Trophoblast cell (in vitro differentiated cells and primary cell): ENCODE measurements around the gene CALCOCO1.
A peak's percentile ranks its signal among the peaks of the same experiment; 100 is the strongest.

Experiments
- DNase-seq, 2 donors: peaks; one replicate each; pipeline ENCODE4 v3.0.0-alpha.2; 2016
- H2AFZ ChIP-seq: 2 replicates; pipeline ENCODE4 v1.6.1; 2013; ENCODE audit warnings: low read length, moderate library complexity, mild to moderate bottlenecking; ENCODE audit not compliant: insufficient read depth, poor library complexity
- H2AK5ac ChIP-seq: 2 replicates; pipeline ENCODE4 v1.6.1; 2013; ENCODE audit warnings: mild to moderate bottlenecking, low read length
- H2BK120ac ChIP-seq: 2 replicates; pipeline ENCODE4 v1.6.1; 2013; ENCODE audit warnings: low read length, mild to moderate bottlenecking, moderate library complexity; ENCODE audit not compliant: insufficient read depth, poor library complexity
- H2BK12ac ChIP-seq: 2 replicates; pipeline ENCODE4 v1.6.1; 2013; ENCODE audit warnings: mild to moderate bottlenecking, low read length, moderate library complexity
- H2BK5ac ChIP-seq: 2 replicates; pipeline ENCODE4 v1.6.1; 2013; ENCODE audit warnings: low read length, low read depth, moderate library complexity, mild to moderate bottlenecking; ENCODE audit not compliant: poor library complexity
- H3K14ac ChIP-seq: 2 replicates; pipeline ENCODE4 v1.6.1; 2013; ENCODE audit warnings: mild to moderate bottlenecking, low read length
- H3K18ac ChIP-seq: 2 replicates; pipeline ENCODE4 v1.6.1; 2013; ENCODE audit warnings: mild to moderate bottlenecking, low read length
- H3K23ac ChIP-seq: 2 replicates; pipeline ENCODE4 v1.6.1; 2013; ENCODE audit warnings: low read length
- H3K27ac ChIP-seq: 2 replicates; pipeline ENCODE4 v1.5.1; 2013; ENCODE audit warnings: low read depth, mild to moderate bottlenecking, inconsistent platforms, low read length, moderate library complexity
- H3K27me3 ChIP-seq: 2 replicates; pipeline ENCODE4 v1.6.1; 2013; ENCODE audit warnings: inconsistent platforms, mild to moderate bottlenecking, low read length, moderate library complexity; ENCODE audit not compliant: insufficient read depth
- H3K36me3 ChIP-seq, 2 experiments: 1 replicate in 1 of 2; 2 replicates in 1 of 2; pipeline ENCODE4 v1.6.1; 2013; ENCODE audit warnings: low read length in 2 of 2, mild to moderate bottlenecking in 2 of 2, moderate library complexity in 1 of 2; ENCODE audit not compliant: insufficient read depth in 2 of 2, control insufficient read depth in 1 of 2
- H3K4ac ChIP-seq: 2 replicates; pipeline ENCODE4 v1.6.1; 2013; ENCODE audit warnings: low read depth, mild to moderate bottlenecking, low read length, moderate library complexity
- H3K4me1 ChIP-seq, 2 experiments: 1 replicate in 1 of 2; 2 replicates in 1 of 2; pipeline ENCODE4 v1.6.1; 2013; ENCODE audit warnings: low read length in 2 of 2, mild to moderate bottlenecking in 2 of 2, moderate library complexity in 1 of 2; ENCODE audit not compliant: insufficient read depth in 2 of 2, control insufficient read depth in 1 of 2
- H3K4me2 ChIP-seq: 2 replicates; pipeline ENCODE4 v1.6.1; 2013; ENCODE audit warnings: inconsistent platforms, mild to moderate bottlenecking, low read length, moderate library complexity
- H3K4me3 ChIP-seq: 2 replicates; pipeline ENCODE4 v1.5.1; 2013; ENCODE audit warnings: mild to moderate bottlenecking, low read depth, low read length, inconsistent platforms
- H3K79me1 ChIP-seq: one replicate; pipeline ENCODE4 v1.6.1; 2013; ENCODE audit warnings: low read length
- H3K79me2 ChIP-seq: 2 replicates; pipeline ENCODE4 v1.6.1; 2013; ENCODE audit warnings: low read length, mild to moderate bottlenecking; ENCODE audit not compliant: control insufficient read depth, insufficient read depth, poor library complexity
- H3K9ac ChIP-seq: 2 replicates; pipeline ENCODE4 v1.6.1; 2013; ENCODE audit warnings: mild to moderate bottlenecking, low read length
- H3K9me3 ChIP-seq: 2 replicates; pipeline ENCODE4 v1.6.1; 2013; ENCODE audit warnings: low read depth, mild to moderate bottlenecking, control low read depth, inconsistent platforms, low read length; ENCODE audit not compliant: insufficient read depth
- H4K12ac ChIP-seq: 2 replicates; pipeline ENCODE4 v1.6.1; 2013; ENCODE audit warnings: low read depth, mild to moderate bottlenecking, low read length, moderate library complexity
- H4K8ac ChIP-seq: 2 replicates; pipeline ENCODE4 v1.6.1; 2013; ENCODE audit warnings: low read depth, mild to moderate bottlenecking, low read length, moderate library complexity
- H4K91ac ChIP-seq: one replicate; pipeline ENCODE4 v1.6.1; 2013; ENCODE audit warnings: low read depth, mild to moderate bottlenecking, low read length, moderate library complexity
- WGBS: extraction: QIAGEN DNeasy Blood & Tissue Kit; methylation state at CpG from one replicate; pipeline ENCODE4 v1.1.7; 2013; ENCODE audit warnings: missing lambda C conversion rate; ENCODE audit not compliant: insufficient read length, insufficient coverage; ENCODE audit errors: extremely low coverage; 5-methylcytosine and 5-hydroxymethylcytosine counted together

CALCOCO1 gene

DNA sequence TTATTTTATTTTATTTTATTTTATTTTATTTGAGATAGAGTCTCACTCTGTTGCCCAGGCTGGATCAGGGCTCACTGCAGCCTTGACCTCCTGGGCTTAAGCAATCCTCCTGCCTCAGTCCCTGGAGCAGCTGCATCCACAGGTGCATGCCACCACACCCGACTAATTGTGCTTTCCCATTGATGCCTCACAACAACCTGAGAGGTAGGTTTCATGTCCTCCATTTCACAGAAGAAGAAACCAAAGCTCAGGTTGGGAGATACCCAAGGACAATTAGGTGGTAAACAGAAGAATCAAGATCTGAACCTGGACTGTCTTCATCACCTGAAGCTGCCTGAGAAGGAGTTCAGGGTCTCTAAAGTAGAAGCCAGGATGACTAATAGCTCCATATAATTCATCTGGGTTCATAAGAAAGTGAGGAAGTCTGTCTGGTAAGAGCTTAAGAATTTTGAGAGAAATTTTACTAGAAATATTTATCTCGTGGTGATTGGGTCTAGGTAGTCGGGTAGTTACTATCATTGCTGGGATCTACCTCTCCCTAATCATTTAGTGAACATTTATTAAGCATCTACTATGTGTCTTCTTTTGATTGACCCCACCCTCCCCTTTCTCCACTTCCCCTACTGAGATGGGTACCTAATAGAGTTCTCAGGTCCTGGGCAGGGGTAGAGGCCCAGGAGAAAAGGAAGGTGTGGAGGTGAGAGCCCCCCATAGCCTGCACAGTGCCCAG lies 28.1 kb downstream of the CALCOCO1 start:
- Histone ChIP-seq H3K27me3 (peaks cover 40% of the 10 kb centered on the region), H2BK120ac (no peak overlapping the region), H2BK5ac (no peak overlapping the region), H2AK5ac (no peak overlapping the region), H3K18ac (no peak overlapping the region), H2BK12ac (no peak overlapping the region), H3K36me3 (no peaks in the 10 kb centered on the region), H2AFZ (no peak overlapping the region), H4K12ac (no peak overlapping the region), H3K14ac (no peak overlapping the region), H3K9me3 (peaks cover 1% of the 10 kb centered on the region), H3K4me2 (no peak overlapping the region), H3K4me1 (peaks cover 3 to 6% of the 10 kb centered on the region in 2 experiments), H3K9ac (no peak overlapping the region), H3K4ac (no peak overlapping the region), H4K91ac (no peak overlapping the region), H3K23ac (no peak overlapping the region), H4K8ac (no peak overlapping the region), H3K4me3 (no peak overlapping the region), H3K79me1 (no peaks in the 10 kb centered on the region), H3K27ac (no peak overlapping the region), H3K79me2 (no peaks in the 10 kb centered on the region)
- WGBS = no CpG with 5 or more reads among the region's 3 CpGs
- DNase-seq = no peak

DNA sequence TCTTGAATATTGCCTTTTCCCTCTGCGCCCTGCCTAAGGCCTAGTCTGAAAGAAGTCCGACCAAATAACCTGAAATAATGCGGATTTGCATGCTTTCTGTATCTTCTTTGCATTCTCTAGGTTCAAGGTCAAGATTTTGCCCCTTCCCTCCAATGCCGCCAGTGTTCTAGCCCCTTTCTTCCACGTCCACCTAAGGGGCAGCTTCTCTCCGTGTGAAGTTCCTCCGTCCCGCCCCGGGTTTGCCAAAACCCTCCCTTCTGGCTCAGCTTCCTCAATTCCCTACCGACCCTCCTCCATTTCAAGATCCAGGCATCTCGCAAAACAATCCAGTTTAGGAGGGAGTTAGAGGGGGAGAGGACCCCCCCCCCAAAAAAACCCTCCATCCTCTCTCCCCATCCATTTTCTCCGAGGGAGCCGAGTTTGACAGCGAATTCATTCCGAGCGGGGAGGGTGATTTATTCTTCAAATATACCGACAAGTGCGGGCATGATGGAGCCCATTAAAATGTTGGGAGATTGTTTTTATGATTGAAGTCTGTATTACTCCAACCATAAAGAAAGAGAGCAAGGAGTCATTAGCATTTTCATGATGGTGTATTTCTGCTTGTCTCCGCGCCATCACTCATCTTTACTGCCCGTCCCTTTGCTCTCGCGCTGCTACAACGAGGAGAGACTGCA lies 30.5 kb downstream of the CALCOCO1 start:
- Histone ChIP-seq H3K79me1 (no peaks in the 10 kb centered on the region), H2BK120ac (no peak overlapping the region), H4K12ac (no peak overlapping the region), H2AFZ (no peak overlapping the region), H3K14ac (no peak overlapping the region), H2AK5ac (no peak overlapping the region), H3K4me1 (peaks cover 3 to 6% of the 10 kb centered on the region in 2 experiments), H3K18ac (no peak overlapping the region), H3K9ac (no peak overlapping the region), H3K79me2 (no peaks in the 10 kb centered on the region), H2BK5ac (no peak overlapping the region), H3K4ac (no peak overlapping the region), H3K27ac (no peak overlapping the region), H3K4me2 (peak overlapping the region; percentile 49), H3K4me3 (no peak overlapping the region), H3K27me3 (peaks cover 40% of the 10 kb centered on the region), H4K8ac (no peak overlapping the region), H3K9me3 (peaks cover 1% of the 10 kb centered on the region), H4K91ac (no peak overlapping the region), H2BK12ac (no peak overlapping the region), H3K36me3 (no peaks in the 10 kb centered on the region), H3K23ac (no peak overlapping the region)
- WGBS = no CpG with 5 or more reads among the region's 24 CpGs
- DNase-seq = no peak

DNA sequence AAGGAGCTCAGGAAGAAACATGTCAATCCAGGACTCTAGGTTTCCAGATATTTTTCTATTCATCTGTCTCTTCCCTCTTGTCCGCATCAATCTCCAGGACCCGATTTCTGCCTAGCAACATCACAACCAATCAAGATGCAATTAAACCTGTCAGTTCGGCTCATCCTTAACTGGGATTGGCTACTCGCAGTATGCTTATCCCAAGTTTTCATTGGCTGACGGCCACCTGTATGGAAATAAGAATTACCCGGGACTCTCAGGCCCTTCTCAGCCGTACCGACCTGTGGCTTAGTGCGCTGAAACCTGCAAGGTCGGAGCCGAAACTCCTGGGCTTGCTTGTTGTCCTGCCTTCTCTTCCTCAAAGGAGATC lies 31.0 kb downstream of the CALCOCO1 start:
- no peak overlapping the region for H3K4ac ChIP-seq
- no peak overlapping the region for H3K14ac ChIP-seq
- no peak overlapping the region for H2AK5ac ChIP-seq
- DNase-seq = peak; percentile 68 to 87
- H3K4me2 ChIP-seq = peak overlapping the region; percentile 49
- H3K4me1 ChIP-seq = peaks cover 3 to 6% of the 10 kb centered on the region in 2 experiments
- no peaks in the 10 kb centered on the region for H3K36me3 ChIP-seq
- no peak overlapping the region for H3K23ac ChIP-seq
- H3K4me3 ChIP-seq = no peak overlapping the region
- no peak overlapping the region for H3K9ac ChIP-seq
- no peak overlapping the region for H3K27ac ChIP-seq
- H4K91ac ChIP-seq = no peak overlapping the region
- no peak overlapping the region for H2BK12ac ChIP-seq
- H3K9me3 ChIP-seq = peaks cover 1% of the 10 kb centered on the region
- H4K8ac ChIP-seq = no peak overlapping the region
- H3K79me1 ChIP-seq = no peaks in the 10 kb centered on the region
- no peak overlapping the region for H2AFZ ChIP-seq
- no peak overlapping the region for H2BK120ac ChIP-seq
- H2BK5ac ChIP-seq = no peak overlapping the region
- WGBS = no CpG with 5 or more reads among the region's 11 CpGs
- H3K18ac ChIP-seq = no peak overlapping the region
- peaks cover 40% of the 10 kb centered on the region for H3K27me3 ChIP-seq
- no peak overlapping the region for H4K12ac ChIP-seq
- no peaks in the 10 kb centered on the region for H3K79me2 ChIP-seq

DNA sequence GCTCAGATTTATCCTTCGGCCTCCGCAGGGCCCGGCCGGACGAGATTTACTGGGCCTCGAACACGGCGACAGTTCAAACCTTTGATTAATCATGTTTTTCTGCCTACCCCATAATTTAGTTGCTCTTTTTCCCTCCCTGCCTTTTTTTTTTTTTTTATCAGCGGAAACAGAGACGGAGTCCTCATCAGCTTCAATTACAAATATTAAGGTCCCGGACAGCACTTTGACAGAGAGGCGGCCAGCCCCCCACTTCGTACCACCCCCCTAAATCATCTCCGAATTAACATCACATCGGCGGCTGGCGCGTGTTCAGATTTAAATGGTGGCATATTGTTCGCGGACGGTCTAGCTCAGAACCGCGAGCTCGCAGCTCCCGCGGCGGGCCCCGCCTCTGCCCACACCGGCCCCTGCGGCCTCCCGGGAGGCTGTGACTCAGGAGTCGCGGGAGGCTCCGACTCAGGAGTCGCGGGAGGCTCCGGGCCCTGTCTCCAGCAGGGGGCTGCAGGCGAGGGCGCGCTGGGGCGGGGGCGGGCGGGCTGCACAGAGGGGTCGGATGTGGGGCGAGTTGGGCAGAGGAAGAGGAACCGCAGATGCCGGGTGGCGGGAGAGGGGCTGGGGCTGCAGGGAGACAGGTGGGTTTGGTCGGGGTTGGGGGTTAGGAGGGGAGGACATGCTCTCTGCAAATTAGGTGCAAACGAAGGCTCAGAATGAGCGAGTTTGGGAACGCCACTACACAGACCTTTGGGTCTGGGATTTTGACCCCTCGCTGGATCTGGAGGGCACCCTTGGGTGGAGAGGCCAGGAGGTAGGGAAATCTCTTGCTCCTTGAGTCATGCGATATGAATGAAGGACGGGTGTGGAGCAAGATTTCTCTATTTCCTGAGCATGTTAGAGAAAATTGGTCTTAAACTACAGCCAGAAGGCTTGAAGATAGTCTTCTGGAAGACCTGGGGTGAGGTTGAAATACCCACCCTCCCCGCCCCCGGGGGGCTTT lies 31.8 kb downstream of the CALCOCO1 start:
- H3K27ac ChIP-seq = no peak overlapping the region
- peak overlapping the region; percentile 54 for H3K4me2 ChIP-seq
- H3K36me3 ChIP-seq = no peaks in the 10 kb centered on the region
- H2BK12ac ChIP-seq = no peak overlapping the region
- H3K79me2 ChIP-seq = no peaks in the 10 kb centered on the region
- H4K12ac ChIP-seq = no peak overlapping the region
- no peak overlapping the region for H3K9ac ChIP-seq
- H4K91ac ChIP-seq = no peak overlapping the region
- no peaks in the 10 kb centered on the region for H3K79me1 ChIP-seq
- no peak overlapping the region for H2BK5ac ChIP-seq
- H3K4me3 ChIP-seq = no peak overlapping the region
- DNase-seq = peak; percentile 53 to 77
- H3K9me3 ChIP-seq = peaks cover 1% of the 10 kb centered on the region
- H3K4me1 ChIP-seq = peaks cover 3 to 6% of the 10 kb centered on the region in 2 experiments
- no peak overlapping the region for H3K18ac ChIP-seq
- no CpG with 5 or more reads among the region's 57 CpGs for WGBS
- H2AFZ ChIP-seq = no peak overlapping the region
- H2AK5ac ChIP-seq = no peak overlapping the region
- H3K4ac ChIP-seq = no peak overlapping the region
- H4K8ac ChIP-seq = no peak overlapping the region
- no peak overlapping the region for H2BK120ac ChIP-seq
- H3K23ac ChIP-seq = peak overlapping the region; percentile 77
- no peak overlapping the region for H3K14ac ChIP-seq
- H3K27me3 ChIP-seq = peaks cover 40% of the 10 kb centered on the region
